Ascending aorta (tissue), 2 donors: ENCODE measurements around the gene SH3BGRL2. TPM values are rescaled to one million over a fixed set of nuclear protein-coding genes. Genes with fewer than 3 reads are reported as not detected.
"Not testable (repeated sequence)": the region's sequence is repeated elsewhere in the genome, so short reads cannot be mapped to it uniquely, and the experiment has no call there.

Experiments
- DNase-seq, 2 donors: peaks; one replicate each; pipeline ENCODE4 v3.0.0-alpha.2; 2019; ENCODE audit warnings: low spot score in 2 of 2
- H3K27ac ChIP-seq, 2 donors: fragments of 200-600 bp; sonication (generic); one replicate each; pipeline ENCODE4 v1.5.1; 2016 to 2017; ENCODE audit warnings: mild to moderate bottlenecking in 1 of 2
- H3K27me3 ChIP-seq: fragments of 200-600 bp; sonication (generic); one replicate; pipeline ENCODE4 v1.5.1; 2017
- H3K36me3 ChIP-seq, 2 donors: fragments of 200-600 bp; sonication (generic); one replicate each; pipeline ENCODE4 v1.5.1; 2016
- H3K4me1 ChIP-seq, 2 donors: fragments of 200-600 bp; sonication (generic); one replicate each; pipeline ENCODE4 v1.5.1; 2016 to 2017; ENCODE audit warnings: mild to moderate bottlenecking in 1 of 2
- H3K4me3 ChIP-seq, 2 donors: fragments of 200-600 bp; sonication (generic); one replicate each; pipeline ENCODE4 v1.5.1; 2016 to 2017; ENCODE audit warnings: mild to moderate bottlenecking in 1 of 2
- H3K9me3 ChIP-seq, 2 donors: fragments of 200-600 bp; sonication (generic); one replicate each; pipeline ENCODE4 v1.5.1; 2016
- CTCF ChIP-seq, 3 experiments: fragments of 200-600 bp in 2 of 3; fragments of 450-650 bp in 1 of 3; sonication (generic) in 2 of 3; IDR thresholded peaks; one replicate each; pipeline ENCODE4 v1.5.1; 2016 to 2019; ENCODE audit warnings: antibody characterized with exemption in 3 of 3, mild to moderate bottlenecking in 1 of 3, moderate library complexity in 1 of 3
- intact Hi-C: fragments of 100-400 bp; cut with DNase I; formaldehyde crosslinking; loops from one replicate; pipeline ENCODE4 v1.15.1; 2023
- total RNA-seq: library from RNA; depleted of rRNA; stranded (reverse); fragments of >200 nt; gene quantifications from one replicate; pipeline ENCODE4 v1.1.0, GENCODE V29; 2016

The SH3BGRL2 gene
- total RNA-seq, 1 donor from 2014 or later: 73.0 TPM

GRCh38 chr6:79733388-79733787 lies 102.3 kb downstream of the SH3BGRL2 start:
- Histone ChIP-seq H3K4me3 (no peak overlapping the region), H3K4me1 (peaks cover 0 to 3% of the 10 kb centered on the region in 2 donors), H3K36me3 (no peaks in the 10 kb centered on the region), H3K9me3 (no peaks in the 10 kb centered on the region), H3K27me3 (no peaks in the 10 kb centered on the region), H3K27ac (no peak overlapping the region)
- no peak for TF ChIP-seq CTCF (IDR thresholded peaks at IDR 0.05)
- no peak for DNase-seq
- intact Hi-C loops: no loop called here

GRCh38 chr6:79734374-79734773 lies 103.2 kb downstream of the SH3BGRL2 start:
- Histone ChIP-seq H3K27me3 (no peaks in the 10 kb centered on the region), H3K36me3 (no peaks in the 10 kb centered on the region), H3K9me3 (no peaks in the 10 kb centered on the region), H3K4me1 (peaks cover 0 to 3% of the 10 kb centered on the region in 2 donors), H3K4me3 (no peak overlapping the region), H3K27ac (no peak overlapping the region)
- no peak for TF ChIP-seq CTCF (IDR thresholded peaks at IDR 0.05)
- intact Hi-C loops: no loop called here
- no peak for DNase-seq

GRCh38 chr6:79735183-79735582 lies 104.1 kb downstream of the SH3BGRL2 start:
- H3K36me3 ChIP-seq: no peaks in the 10 kb centered on the region
- H3K4me3 ChIP-seq: no peak overlapping the region
- H3K27ac ChIP-seq: no peak overlapping the region
- H3K27me3 ChIP-seq: no peaks in the 10 kb centered on the region
- intact Hi-C loops: no loop called here
- TF ChIP-seq CTCF (IDR thresholded peaks at IDR 0.05): no peak
- DNase-seq: no peak
- no peaks in the 10 kb centered on the region for H3K9me3 ChIP-seq
- peaks cover 0 to 3% of the 10 kb centered on the region in 2 donors for H3K4me1 ChIP-seq

GRCh38 chr6:79737172-79737571 lies 106.0 kb downstream of the SH3BGRL2 start:
- no peak for TF ChIP-seq CTCF (IDR thresholded peaks at IDR 0.05)
- no peaks in the 10 kb centered on the region for H3K36me3 ChIP-seq
- H3K27me3 ChIP-seq: no peaks in the 10 kb centered on the region
- peaks cover 0 to 3% of the 10 kb centered on the region in 2 donors for H3K4me1 ChIP-seq
- intact Hi-C loops: no loop called here
- no peak for DNase-seq
- H3K27ac ChIP-seq: no peak overlapping the region
- H3K4me3 ChIP-seq: peak overlapping the region in 1 of 2 donors; percentile 23
- no peaks in the 10 kb centered on the region for H3K9me3 ChIP-seq

GRCh38 chr6:79742030-79742429 lies 110.9 kb downstream of the SH3BGRL2 start:
- DNase-seq: no peak
- Histone ChIP-seq H3K27me3 (no peaks in the 10 kb centered on the region), H3K27ac (no peak overlapping the region), H3K36me3 (no peaks in the 10 kb centered on the region), H3K4me3 (no peak overlapping the region), H3K4me1 (peaks cover 0 to 3% of the 10 kb centered on the region in 2 donors), H3K9me3 (no peaks in the 10 kb centered on the region)
- TF ChIP-seq CTCF (IDR thresholded peaks at IDR 0.05): no peak
- intact Hi-C loops: no loop called here

- DNase-seq, intact Hi-C loops, H3K36me3 ChIP-seq, H3K27ac ChIP-seq, H3K9me3 ChIP-seq, H3K4me1 ChIP-seq, H3K27me3 ChIP-seq, H3K4me3 ChIP-seq: not testable (repeated sequence)
Observed at GRCh38 chr6:79745282-79745681, 114.2 kb downstream of the SH3BGRL2 start.

- H3K9me3 ChIP-seq, H3K4me1 ChIP-seq, H3K36me3 ChIP-seq, H3K27me3 ChIP-seq, DNase-seq, H3K27ac ChIP-seq, H3K4me3 ChIP-seq, intact Hi-C loops: not testable (repeated sequence)
Observed at GRCh38 chr6:79746325-79746724, 115.2 kb downstream of the SH3BGRL2 start.
